HepG2 (cell line): ENCODE results near the gene ULBP1. TPM values are rescaled to one million over a fixed set of nuclear protein-coding genes. Genes with fewer than 3 reads are reported as not detected.

Source experiments
- AGO1 ChIP-seq: fragments of 200-400 bp; formaldehyde crosslinking; IDR thresholded peaks from 2 replicates; pipeline ENCODE4 v1.6.1; 2017; ENCODE audit warnings: mild to moderate bottlenecking, low read depth, low read length, moderate library complexity; ENCODE audit not compliant: poor library complexity, severe bottlenecking
- ASH2L ChIP-seq: fragments of 300-600, 200-600 bp; sonication (generic); IDR thresholded peaks from 2 replicates; pipeline ENCODE4 v1.7.0; 2017; ENCODE audit warnings: low read depth, mild to moderate bottlenecking, moderate library complexity, mixed read lengths, low read length; ENCODE audit not compliant: insufficient read length
- EZH2 ChIP-seq: conservative IDR thresholded peaks from 2 replicates; pipeline ENCODE4 v1.6.1; 2012; ENCODE audit warnings: mild to moderate bottlenecking, low read depth, low read length, moderate library complexity
- FOXC1 ChIP-seq: sonication (generic); formaldehyde crosslinking; IDR thresholded peaks from 2 replicates; pipeline ENCODE4 v1.8.0; 2022; ENCODE audit warnings: mild to moderate bottlenecking, missing genetic modification reagents, borderline replicate concordance
- GTF2F1 ChIP-seq: fragments of 150-350 bp; IDR thresholded peaks from 2 replicates; pipeline ENCODE4 v1.6.1; 2014; ENCODE audit warnings: low read length
- HMGXB4 ChIP-seq, 2 experiments: sonication (generic) in 1 of 2; formaldehyde crosslinking in 1 of 2; IDR thresholded peaks; 2 replicates each; pipeline versions ENCODE4 v1.4.0 to v1.6.1; 2018 to 2020; ENCODE audit warnings: missing genetic modification reagents in 2 of 2, borderline replicate concordance in 1 of 2, low read depth in 1 of 2, mild to moderate bottlenecking in 1 of 2, missing biosample characterization in 1 of 2
- KLF16 ChIP-seq, 2 experiments: sonication (generic) in 1 of 2; formaldehyde crosslinking in 1 of 2; IDR thresholded peaks; 2 replicates each; pipeline versions ENCODE4 v1.6.1 to v1.8.0; 2016 to 2023; ENCODE audit warnings: missing genetic modification reagents in 2 of 2, missing compliant biosample characterization in 1 of 2
- NRL ChIP-seq: sonication (generic); formaldehyde crosslinking; IDR thresholded peaks from 2 replicates; pipeline ENCODE4 v1.5.0; 2020; ENCODE audit warnings: missing genetic modification reagents, mild to moderate bottlenecking, moderate library complexity, borderline replicate concordance
- REPIN1 ChIP-seq: sonication (generic); formaldehyde crosslinking; IDR thresholded peaks from 2 replicates; pipeline ENCODE4 v1.8.0; 2022; ENCODE audit warnings: missing genetic modification reagents, low read depth, mild to moderate bottlenecking, borderline replicate concordance
- REXO4 ChIP-seq: sonication (generic); formaldehyde crosslinking; IDR thresholded peaks from 2 replicates; pipeline ENCODE4 v1.8.0; 2022; ENCODE audit warnings: missing genetic modification reagents, mild to moderate bottlenecking, borderline replicate concordance
- RNF219 ChIP-seq: sonication (generic); formaldehyde crosslinking; IDR thresholded peaks from 2 replicates; pipeline ENCODE4 v1.5.0; 2020; ENCODE audit warnings: mild to moderate bottlenecking, missing genetic modification reagents
- SRY ChIP-seq: sonication (generic); formaldehyde crosslinking; IDR thresholded peaks from 2 replicates; pipeline ENCODE4 v1.8.0; 2022; ENCODE audit warnings: mild to moderate bottlenecking, missing genetic modification reagents
- TP53 ChIP-seq: sonication (generic); formaldehyde crosslinking; conservative IDR thresholded peaks from 2 replicates; pipeline ENCODE4 v1.4.0; 2020; ENCODE audit warnings: missing genetic modification reagents
- XRCC5 ChIP-seq: fragments of 200-400 bp; formaldehyde crosslinking; optimal IDR thresholded peaks from 2 replicates; pipeline ENCODE3; 2017; ENCODE audit warnings: mild to moderate bottlenecking, low read length
- YY1 ChIP-seq: IDR thresholded peaks from 2 replicates; pipeline ENCODE4 v1.6.1; 2011; ENCODE audit warnings: low read length, low read depth, moderate library complexity, mild to moderate bottlenecking; ENCODE audit not compliant: insufficient read depth, insufficient replicate concordance
- ZFP1 ChIP-seq: IDR thresholded peaks from 2 replicates; pipeline ENCODE4 v1.6.1; 2016
- ZNF142 ChIP-seq: sonication (generic); formaldehyde crosslinking; IDR thresholded peaks from 2 replicates; pipeline ENCODE4 v1.4.0; 2020; ENCODE audit warnings: missing genetic modification reagents
- ZNF546 ChIP-seq: sonication (generic); formaldehyde crosslinking; conservative IDR thresholded peaks from 2 replicates; pipeline ENCODE4 v1.8.1; 2023; ENCODE audit warnings: mild to moderate bottlenecking, missing genetic modification reagents
- ZSCAN25 ChIP-seq: sonication (generic); formaldehyde crosslinking; IDR thresholded peaks from 2 replicates; pipeline ENCODE4 v1.8.0; 2022; ENCODE audit warnings: mild to moderate bottlenecking, missing genetic modification reagents
- polyA plus RNA-seq, 8 experiments: library from polyadenylated mRNA; depleted of rRNA in 3 of 8; stranded (reverse) in 7 of 8; unstranded in 1 of 8; fragments of >200 nt; fragmentation: Illumina TruSeq in 4 of 8; extraction: Trizol in 4 of 8; gene quantifications; 2 replicates each; pipeline versions ENCODE4 v1.2.1 to v1.2.3, GENCODE V29; 2011 to 2016; ENCODE audit warnings: low read depth in 4 of 8, missing spikeins in 1 of 8, mixed read lengths in 1 of 8; ENCODE audit not compliant: insufficient read depth in 1 of 8
- total RNA-seq, 5 experiments: library from RNA; depleted of rRNA; stranded (reverse); fragments of >200 nt; fragmentation: Illumina TruSeq; extraction: Trizol; gene quantifications; 2 replicates each; pipeline ENCODE4 v1.2.3, GENCODE V29; 2016; ENCODE audit warnings: low read depth in 1 of 5

The ULBP1 gene
- total and polyA plus RNA-seq, 2 of the 13 experiments (the other 11 are each of a cell fraction or from before 2014, with no cell fraction given): 0.04 to 0.09 TPM

GRCh38 chr6:149925974-149926777 is 37.6 kb upstream of the ULBP1 start (continued):
- TF ChIP-seq RNF219 (CRISPR knock-in tag) (no peak), ZFP1 (CRISPR knock-in tag) (no peak), ZSCAN25 (CRISPR knock-in tag) (peak; percentile 34; the same call in 1 of the 2 replicates), FOXC1 (CRISPR knock-in tag) (0 out of 2 replicates have a peak, but pooled peaks have one; percentile 30), KLF16 (CRISPR knock-in tag; IDR thresholded peaks at IDR 0.05) (0 out of 4 replicates have a peak, but pooled peaks of 1 of the 2 experiments have one; percentile 30), YY1 (peak; percentile 68), REXO4 (no peak), ZNF546 (CRISPR knock-in tag) (no peak), EZH2 (no peak), NRL (CRISPR knock-in tag) (no peak; the same call in 1 of the 2 replicates), ZNF142 (no peak), HMGXB4 (CRISPR knock-in tag; IDR thresholded peaks at IDR 0.05; ENCODE audit: borderline replicate concordance in 1 of 2, low read depth in 1 of 2) (peak; percentile 94 to 98), REPIN1 (CRISPR knock-in tag) (peak; percentile 92), ASH2L (peak; percentile 36), AGO1 (no peak), GTF2F1 (no peak), TP53 (no peak), XRCC5 (peak; percentile 93), SRY (CRISPR knock-in tag) (no peak)
